Smooth muscle cell (in vitro differentiated cells): ENCODE measurements around the gene MTG1. TPM values are rescaled to one million over a fixed set of nuclear protein-coding genes. Genes with fewer than 3 reads are reported as not detected.

Experiments
- DNase-seq: peaks from one replicate; lab custom pipeline; 2025; ENCODE audit not compliant: unreplicated experiment; lab: John Stamatoyannopoulos, UW
- H2AFZ ChIP-seq: fragments of 200-600 bp; sonication (generic); 2 replicates; pipeline ENCODE4 v1.6.0; 2016; ENCODE audit warnings: antibody characterized with exemption, low read depth, mild to moderate bottlenecking
- H3F3A ChIP-seq: fragments of 200-600 bp; sonication (generic); 2 replicates; pipeline ENCODE4 v1.6.0; 2017; ENCODE audit warnings: antibody characterized with exemption, low read depth
- H3K27ac ChIP-seq: fragments of 200-600 bp; sonication (generic); 2 replicates; pipeline ENCODE4 v1.5.1; 2016; ENCODE audit warnings: low read depth, mild to moderate bottlenecking
- H3K27me3 ChIP-seq: fragments of 200-600 bp; sonication (generic); 2 replicates; pipeline ENCODE4 v1.6.1; 2016; ENCODE audit warnings: low read depth, mild to moderate bottlenecking
- H3K36me3 ChIP-seq: fragments of 200-600 bp; sonication (generic); 2 replicates; pipeline ENCODE4 v1.5.1; 2016; ENCODE audit warnings: low read depth
- H3K4me1 ChIP-seq: fragments of 200-600 bp; sonication (generic); 2 replicates; pipeline ENCODE4 v1.5.1; 2016; ENCODE audit warnings: low read depth
- H3K4me2 ChIP-seq: fragments of 200-600 bp; sonication (generic); 2 replicates; pipeline ENCODE4 v1.6.0; 2016; ENCODE audit warnings: mild to moderate bottlenecking
- H3K4me3 ChIP-seq: fragments of 200-600 bp; sonication (generic); 2 replicates; pipeline ENCODE4 v1.5.1; 2016; ENCODE audit warnings: mild to moderate bottlenecking
- H3K79me2 ChIP-seq: fragments of 200-600 bp; sonication (generic); 2 replicates; pipeline ENCODE4 v1.6.0; 2016; ENCODE audit warnings: low read depth, mild to moderate bottlenecking
- H3K9ac ChIP-seq: fragments of 200-600 bp; sonication (generic); 2 replicates; pipeline ENCODE4 v1.6.0; 2016; ENCODE audit warnings: low read depth
- H3K9me3 ChIP-seq: fragments of 200-600 bp; sonication (generic); replicated peaks from 2 replicates; pipeline ENCODE4 v1.5.1; 2016; ENCODE audit warnings: low read depth
- H4K20me1 ChIP-seq: fragments of 200-600 bp; sonication (generic); 2 replicates; pipeline ENCODE4 v1.6.0; 2016; ENCODE audit warnings: low read depth
- CTCF ChIP-seq: fragments of 200-600 bp; sonication (generic); IDR thresholded peaks from 2 replicates; pipeline ENCODE4 v1.5.1; 2017; ENCODE audit warnings: borderline replicate concordance, mild to moderate bottlenecking, antibody characterized with exemption; ENCODE audit not compliant: insufficient read depth, poor library complexity, severe bottlenecking
- WGBS: methylation state at CpG from one replicate; pipeline ENCODE4 v1.1.7; 2016; ENCODE audit warnings: low lambda C conversion rate; 5-methylcytosine and 5-hydroxymethylcytosine counted together
- polyA plus RNA-seq: library from polyadenylated mRNA; unstranded; fragments of >200 nt; fragmentation: Nextera tagmentation; extraction: Ambion mirVana; gene quantifications from 2 replicates; pipeline ENCODE4 v1.2.1, GENCODE V29; 2016
- total RNA-seq: library from RNA; depleted of rRNA; stranded (reverse); fragments of >200 nt; gene quantifications from 2 replicates; pipeline ENCODE4 v1.2.3, GENCODE V29; 2014

MTG1 gene
- total and polyA plus RNA-seq, 2 experiments from 2014 or later: 20.6 to 53.5 TPM

- no peaks in the 10 kb centered on the region for H3K36me3 ChIP-seq
- H3K27me3 ChIP-seq: no peaks in the 10 kb centered on the region
- no peak overlapping the region for H3K4me3 ChIP-seq
- H4K20me1 ChIP-seq: peaks cover 19% of the 10 kb centered on the region
- no peaks in the 10 kb centered on the region for H3K4me1 ChIP-seq
- 85% methylated on average over 16 of the region's 16 CpGs for WGBS
- H3K79me2 ChIP-seq: no peaks in the 10 kb centered on the region
- no peak overlapping the region for H3K9ac ChIP-seq
- TF ChIP-seq CTCF: no peak
- no peaks in the 10 kb centered on the region for H3K9me3 ChIP-seq
- no peaks in the 10 kb centered on the region for H3F3A ChIP-seq
- no peak overlapping the region for H3K4me2 ChIP-seq
- no peak overlapping the region for H3K27ac ChIP-seq
- no peak overlapping the region for H2AFZ ChIP-seq
- no peak for DNase-seq
Measured at GRCh38 chr10:133353202-133353959, 40.6 kb upstream of the MTG1 start.

GRCh38 chr10:133353988-133354605, 39.9 kb upstream of the MTG1 start:
- H3K4me1 ChIP-seq: no peaks in the 10 kb centered on the region
- peaks cover 19% of the 10 kb centered on the region for H4K20me1 ChIP-seq
- no peaks in the 10 kb centered on the region for H3K27me3 ChIP-seq
- no peaks in the 10 kb centered on the region for H3K36me3 ChIP-seq
- H3K4me3 ChIP-seq: no peak overlapping the region
- no peak for TF ChIP-seq CTCF
- H2AFZ ChIP-seq: no peak overlapping the region
- no peak overlapping the region for H3K4me2 ChIP-seq
- no peaks in the 10 kb centered on the region for H3F3A ChIP-seq
- H3K9me3 ChIP-seq: no peaks in the 10 kb centered on the region
- no peaks in the 10 kb centered on the region for H3K79me2 ChIP-seq
- no peak overlapping the region for H3K9ac ChIP-seq
- 90% methylated on average over 13 of the region's 16 CpGs for WGBS
- no peak for DNase-seq
- H3K27ac ChIP-seq: no peak overlapping the region

- DNase-seq: no peak
- Histone ChIP-seq H3K36me3 (no peaks in the 10 kb centered on the region), H3K27ac (no peak overlapping the region), H3K79me2 (no peaks in the 10 kb centered on the region), H2AFZ (no peak overlapping the region), H4K20me1 (peaks cover 19% of the 10 kb centered on the region), H3K4me1 (no peaks in the 10 kb centered on the region), H3K27me3 (no peaks in the 10 kb centered on the region), H3K4me3 (no peak overlapping the region), H3K9ac (no peak overlapping the region), H3K4me2 (no peak overlapping the region), H3K9me3 (no peaks in the 10 kb centered on the region), H3F3A (no peaks in the 10 kb centered on the region)
- TF ChIP-seq CTCF: no peak
- WGBS: 95% methylated on average over 14 of the region's 14 CpGs
Measured at GRCh38 chr10:133354672-133355240, 39.2 kb upstream of the MTG1 start.

- H3K4me1 ChIP-seq: no peaks in the 10 kb centered on the region
- 93% methylated on average over 6 of the region's 6 CpGs for WGBS
- no peak overlapping the region for H3K27ac ChIP-seq
- no peaks in the 10 kb centered on the region for H3F3A ChIP-seq
- H3K27me3 ChIP-seq: no peaks in the 10 kb centered on the region
- H3K79me2 ChIP-seq: no peaks in the 10 kb centered on the region
- H3K9ac ChIP-seq: no peak overlapping the region
- peaks cover 19% of the 10 kb centered on the region for H4K20me1 ChIP-seq
- H3K4me2 ChIP-seq: no peak overlapping the region
- H3K4me3 ChIP-seq: no peak overlapping the region
- no peak for TF ChIP-seq CTCF
- H2AFZ ChIP-seq: no peak overlapping the region
- H3K36me3 ChIP-seq: no peaks in the 10 kb centered on the region
- no peak for DNase-seq
- no peaks in the 10 kb centered on the region for H3K9me3 ChIP-seq
Measured at GRCh38 chr10:133355266-133355665, 38.7 kb upstream of the MTG1 start.
